ENCODE results near the gene TENT5D.
"Not testable (repeated sequence)": the region's sequence is repeated elsewhere in the genome, so short reads cannot be mapped to it uniquely, and the experiment has no call there.

- not testable (repeated sequence) for TF ChIP-seq DMBX1 (CRISPR knock-in tag; IDR thresholded peaks at IDR 0.05; ENCODE audit: borderline replicate concordance); NFE2L1 (tag; IDR thresholded peaks at IDR 0.05; ENCODE audit: borderline replicate concordance, low read depth); ATF2 (CRISPR knock-in tag; IDR thresholded peaks at IDR 0.05); JUNB (CRISPR knock-in tag; conservative IDR thresholded peaks at IDR 0.05); ZNF354B (CRISPR knock-in tag; IDR thresholded peaks at IDR 0.05); ZNF217 (CRISPR knock-in tag; IDR thresholded peaks at IDR 0.05)
- TF ChIP-seq, protein P1, sequence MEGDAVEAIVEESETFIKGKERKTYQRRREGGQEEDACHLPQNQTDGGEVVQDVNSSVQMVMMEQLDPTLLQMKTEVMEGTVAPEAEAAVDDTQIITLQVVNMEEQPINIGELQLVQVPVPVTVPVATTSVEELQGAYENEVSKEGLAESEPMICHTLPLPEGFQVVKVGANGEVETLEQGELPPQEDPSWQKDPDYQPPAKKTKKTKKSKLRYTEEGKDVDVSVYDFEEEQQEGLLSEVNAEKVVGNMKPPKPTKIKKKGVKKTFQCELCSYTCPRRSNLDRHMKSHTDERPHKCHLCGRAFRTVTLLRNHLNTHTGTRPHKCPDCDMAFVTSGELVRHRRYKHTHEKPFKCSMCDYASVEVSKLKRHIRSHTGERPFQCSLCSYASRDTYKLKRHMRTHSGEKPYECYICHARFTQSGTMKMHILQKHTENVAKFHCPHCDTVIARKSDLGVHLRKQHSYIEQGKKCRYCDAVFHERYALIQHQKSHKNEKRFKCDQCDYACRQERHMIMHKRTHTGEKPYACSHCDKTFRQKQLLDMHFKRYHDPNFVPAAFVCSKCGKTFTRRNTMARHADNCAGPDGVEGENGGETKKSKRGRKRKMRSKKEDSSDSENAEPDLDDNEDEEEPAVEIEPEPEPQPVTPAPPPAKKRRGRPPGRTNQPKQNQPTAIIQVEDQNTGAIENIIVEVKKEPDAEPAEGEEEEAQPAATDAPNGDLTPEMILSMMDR (IDR thresholded peaks at IDR 0.05 in 2 of 3, conservative IDR thresholded peaks at IDR 0.05 in 1 of 3; ENCODE audit: insufficient read depth in 2 of 3, low read depth in 1 of 3, low read length in 3 of 3), result not testable (repeated sequence)
- TF ChIP-seq, protein P2, sequence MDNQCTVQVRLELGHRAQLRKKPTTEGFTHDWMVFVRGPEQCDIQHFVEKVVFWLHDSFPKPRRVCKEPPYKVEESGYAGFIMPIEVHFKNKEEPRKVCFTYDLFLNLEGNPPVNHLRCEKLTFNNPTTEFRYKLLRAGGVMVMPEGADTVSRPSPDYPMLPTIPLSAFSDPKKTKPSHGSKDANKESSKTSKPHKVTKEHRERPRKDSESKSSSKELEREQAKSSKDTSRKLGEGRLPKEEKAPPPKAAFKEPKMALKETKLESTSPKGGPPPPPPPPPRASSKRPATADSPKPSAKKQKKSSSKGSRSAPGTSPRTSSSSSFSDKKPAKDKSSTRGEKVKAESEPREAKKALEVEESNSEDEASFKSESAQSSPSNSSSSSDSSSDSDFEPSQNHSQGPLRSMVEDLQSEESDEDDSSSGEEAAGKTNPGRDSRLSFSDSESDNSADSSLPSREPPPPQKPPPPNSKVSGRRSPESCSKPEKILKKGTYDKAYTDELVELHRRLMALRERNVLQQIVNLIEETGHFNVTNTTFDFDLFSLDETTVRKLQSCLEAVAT (IDR thresholded peaks at IDR 0.05), result not testable (repeated sequence)
These were observed 34.6 kb upstream of the TENT5D start for GRCh38 chrX:80385651-80386050.

Data from K562 (cell line).